Heart right ventricle (tissue), 16 donors: ENCODE results near the gene TNFRSF18. TPM values are rescaled to one million over a fixed set of nuclear protein-coding genes. Genes with fewer than 3 reads are reported as not detected.

Experiments
- ATAC-seq, 8 donors: fragments of 200-7000 bp; cut with Tn5 transposase; one replicate each; pipeline ENCODE4 v1.9.1; 2020; ENCODE audit warnings: mild to moderate bottlenecking in 8 of 8, moderate library complexity in 8 of 8, moderate number of reproducible peaks in 1 of 8
- DNase-seq, 2 donors: peaks; one replicate each; pipeline ENCODE4 v3.0.0-alpha.2; 2020
- H3K27ac ChIP-seq, 10 donors: fragments of 200-600 bp; sonication (generic) in 2 of 10; one replicate each; pipeline versions ENCODE4 v1.5.0 to v1.8.0; 2020 to 2022; ENCODE audit warnings: mild to moderate bottlenecking in 3 of 10
- H3K27me3 ChIP-seq, 7 donors: fragments of 200-600 bp; one replicate each; pipeline ENCODE4 v1.8.0; 2021 to 2022; ENCODE audit warnings: mild to moderate bottlenecking in 2 of 7
- H3K36me3 ChIP-seq, 9 donors: fragments of 200-600 bp; sonication (generic) in 1 of 9; one replicate each; pipeline versions ENCODE4 v1.5.0 to v1.8.0; 2020 to 2022; ENCODE audit warnings: mild to moderate bottlenecking in 2 of 9
- H3K4me1 ChIP-seq, 9 donors: fragments of 200-600 bp; sonication (generic) in 1 of 9; one replicate each; pipeline versions ENCODE4 v1.5.0 to v1.8.0; 2020 to 2022; ENCODE audit warnings: mild to moderate bottlenecking in 4 of 9
- H3K4me3 ChIP-seq, 10 donors: fragments of 200-600 bp; sonication (generic) in 2 of 10; one replicate each; pipeline versions ENCODE4 v1.5.0 to v1.8.0; 2020 to 2022; ENCODE audit warnings: mild to moderate bottlenecking in 7 of 10, moderate library complexity in 2 of 10
- H3K9me3 ChIP-seq, 11 donors: fragments of 200-600 bp in 10 of 11; sonication (generic) in 2 of 11; one replicate each; pipeline versions ENCODE4 v1.5.0 to v1.8.0; 2013 to 2022; ENCODE audit warnings: mild to moderate bottlenecking in 2 of 11, control low read depth in 1 of 11, moderate library complexity in 1 of 11
- CTCF ChIP-seq, 9 donors: fragments of 200-600 bp; sonication (generic) in 2 of 9; IDR thresholded peaks; one replicate each; pipeline versions ENCODE4 v1.5.0 to v1.8.0; 2021 to 2022; ENCODE audit warnings: antibody characterized with exemption in 9 of 9, mild to moderate bottlenecking in 5 of 9, moderate library complexity in 1 of 9
- WGBS, 2 donors: extraction: QIAGEN DNeasy Blood & Tissue Kit; methylation state at CpG; one replicate each; pipeline ENCODE4 v1.1.7; 2013; ENCODE audit warnings: inconsistent platforms in 1 of 2; 5-methylcytosine and 5-hydroxymethylcytosine counted together
- intact Hi-C, 10 donors: fragments of 100-400 bp; cut with DNase I; formaldehyde crosslinking; loops; one replicate each; pipeline versions ENCODE4 v1.11.1 to v1.14.2; 2022
- polyA plus RNA-seq, 2 donors: library from polyadenylated mRNA; stranded (reverse); fragments of 200-250 nt; gene quantifications; one replicate each; pipeline ENCODE4 v1.2.3, GENCODE V29; 2013
- total RNA-seq, 10 donors: library from RNA; stranded (reverse); fragmentation: NEBNext Ultra II Directional in 3 of 10; extraction: Animal tissue kit (Norgen Biotek cat#: 25700) in 3 of 10; gene quantifications; one replicate each; pipeline versions ENCODE4 v1.2.1 to v1.2.4, GENCODE V29; 2021 to 2023
- donor health status: Arrhythmogenic right ventricular cardiomyopathy.
- donor health status: ischemic (EF 13 %, LVEDD 7.1; RV severe dilation, severe dysfunction).
- donor health status: healthy with polysubstance abuse.
- donor health status: DM: no; HTN: yes; CAD: no.
- donor health status: DM: no; HTN: no; CAD: no.
- donor health status: ischemic (EF 25% LVEDD 6.9; RV normal size, moderate dysfunction).
- donor health status: ischemic (EF 25% LVEDD 5.7; RV mildly dilated, moderate dysfunction).
- donor health status: healthy.
- donor health status: DM: yes; HTN: yes; CAD: no.
- donor health status: Ischemic cardiomyopathy.
- donor health status: ischemic (EF 35%, LVEDD 5.7; RV mildly dilated, moderate dysfunction).
- donor health status: nonischemic (EF 11% LVEDD 7.7; RV severe dilation, severe dysfunction).
- donor health status: DM: yes; HTN: yes; CAD: no.
- donor health status: PGD.
- donor health status: ischemic (EF 29% LVEDD 5.4; RV normal size, mild dysfunction).
- donor health status: nonischemic (EF 23%, LVEDD 6.1; RV moderate dilation, normal function).

The TNFRSF18 gene
- total and polyA plus RNA-seq, 12 donors = 0.26 to 1.7 (median 0.38) TPM; not detected in 8

GRCh38 chr1:1203561-1204424 is 2.6 kb downstream of the TNFRSF18 start:
- 71 to 75% methylated on average over 49 of the region's 49 CpGs for WGBS, 2 donors
- DNase-seq = peak in 1 of 2 donors; percentile 12
- Histone ChIP-seq H3K36me3 (no peaks in the 10 kb centered on the region), H3K9me3 (no peaks in the 10 kb centered on the region), H3K4me3 (no peak overlapping the region), H3K27ac (no peak overlapping the region), H3K27me3 (peaks cover 13 to 68% (median 41%) of the 10 kb centered on the region in 7 donors), H3K4me1 (peaks cover 2 to 37% (median 30%) of the 10 kb centered on the region in 9 donors)
- intact Hi-C loops = loop anchor here in 1 of 10 donors (5.0 kb wide), 1 partner anchor 46 kb away; no protein-coding TSS in a partner anchor
- no peak for ATAC-seq
- no peak for TF ChIP-seq CTCF (IDR thresholded peaks at IDR 0.05)

- Histone ChIP-seq H3K27ac (no peak overlapping the region), H3K36me3 (no peaks in the 10 kb centered on the region), H3K9me3 (no peaks in the 10 kb centered on the region), H3K4me1 (peaks cover 0 to 29% (median 23%) of the 10 kb centered on the region in 9 donors), H3K27me3 (peaks cover 13 to 61% (median 41%) of the 10 kb centered on the region in 7 donors), H3K4me3 (no peak overlapping the region)
- no peak for TF ChIP-seq CTCF (IDR thresholded peaks at IDR 0.05)
- 65 to 73% methylated on average over 26 to 27 of the region's 27 CpGs for WGBS, 2 donors
- peak in 1 of 2 donors; percentile 7 for DNase-seq
- ATAC-seq = no peak
- intact Hi-C loops = loop anchor here in 1 of 10 donors (5.0 kb wide), 1 partner anchor 46 kb away; no protein-coding TSS in a partner anchor
Measured at GRCh38 chr1:1202831-1203560, 3.4 kb downstream of the TNFRSF18 start.

GRCh38 chr1:1200876-1201810 is 5.2 kb downstream of the TNFRSF18 start:
- peaks cover 0 to 46% (median 22%) of the 10 kb centered on the region in 7 donors for H3K27me3 ChIP-seq
- intact Hi-C loops = loop anchor here in 1 of 10 donors (5.0 kb wide), 1 partner anchor 44 kb away; no protein-coding TSS in a partner anchor
- no peak for TF ChIP-seq CTCF (IDR thresholded peaks at IDR 0.05)
- 1 to 3% methylated on average over 57 to 109 of the region's 109 CpGs for WGBS, 2 donors
- H3K4me3 ChIP-seq = peak overlapping the region; percentile 21 to 57 (median 48)
- ATAC-seq (peak; percentile 21 to 87 (median 66)), DNase-seq (peak; percentile 56 to 70)
- H3K4me1 ChIP-seq = peaks cover 0 to 17% (median 11%) of the 10 kb centered on the region in 9 donors
- H3K27ac ChIP-seq = peak overlapping the region in 6 of 10 donors; percentile 26 to 73 (median 62)
- no peaks in the 10 kb centered on the region for H3K9me3 ChIP-seq
- H3K36me3 ChIP-seq = no peaks in the 10 kb centered on the region
